GM18873 (cell line): ENCODE measurements around the gene TCEANC.
"Not testable (repeated sequence)": the region's sequence is repeated elsewhere in the genome, so short reads cannot be mapped to it uniquely, and the experiment has no call there.

Experiments used
- ATAC-seq: cut with Tn5 transposase; IDR thresholded peaks from one replicate; pipeline ENCODE4 v1.9.1; 2021; ENCODE audit warnings: mild to moderate bottlenecking, moderate library complexity, moderate number of reproducible peaks; ENCODE audit not compliant: unreplicated experiment, low FRiP score

Gene TCEANC, protein sequence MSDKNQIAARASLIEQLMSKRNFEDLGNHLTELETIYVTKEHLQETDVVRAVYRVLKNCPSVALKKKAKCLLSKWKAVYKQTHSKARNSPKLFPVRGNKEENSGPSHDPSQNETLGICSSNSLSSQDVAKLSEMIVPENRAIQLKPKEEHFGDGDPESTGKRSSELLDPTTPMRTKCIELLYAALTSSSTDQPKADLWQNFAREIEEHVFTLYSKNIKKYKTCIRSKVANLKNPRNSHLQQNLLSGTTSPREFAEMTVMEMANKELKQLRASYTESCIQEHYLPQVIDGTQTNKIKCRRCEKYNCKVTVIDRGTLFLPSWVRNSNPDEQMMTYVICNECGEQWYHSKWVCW

DNA sequence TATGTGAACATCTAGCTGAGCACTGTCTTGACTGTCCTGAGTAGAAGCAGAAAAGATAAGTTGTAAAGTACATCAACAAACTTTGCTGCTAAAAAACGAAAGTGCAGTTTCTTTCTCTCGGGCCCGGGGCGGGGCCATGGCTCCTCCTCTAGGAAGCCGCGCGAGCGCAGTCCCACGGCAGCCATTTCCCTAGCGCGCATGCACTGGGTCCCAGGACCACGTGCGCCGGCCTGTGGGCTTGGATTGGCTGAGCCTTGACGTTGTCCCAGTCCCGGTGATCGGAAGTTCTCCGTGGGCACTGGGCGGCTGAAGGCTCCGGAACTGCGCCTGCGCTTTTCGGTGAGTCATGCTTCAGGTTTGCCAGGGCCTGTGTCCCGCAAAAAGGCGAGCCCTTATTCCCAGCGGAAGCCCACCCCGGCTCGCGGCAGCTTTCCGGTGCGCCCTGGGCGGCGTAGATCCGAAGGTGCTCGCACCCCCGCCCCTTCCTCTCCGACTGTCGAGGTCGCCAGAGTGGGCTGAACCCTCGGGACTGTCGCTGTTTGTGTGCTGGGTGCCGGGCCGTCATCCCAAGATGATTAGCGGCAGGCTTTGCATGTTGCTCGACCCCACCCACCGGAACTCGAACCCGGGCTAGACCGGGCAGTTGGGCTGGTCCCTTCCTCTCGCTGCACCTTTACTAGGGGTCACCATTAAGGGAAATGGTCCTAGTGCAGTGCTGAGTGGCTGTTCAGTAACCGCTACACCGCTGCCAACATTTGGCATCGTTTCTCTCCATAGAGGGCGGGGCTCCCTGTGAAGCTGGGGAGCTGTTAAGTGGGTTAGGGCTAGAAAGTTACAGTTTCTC, at the start of gene TCEANC:
Gene TCEANC, plus strand, starts transcription at position 292 of the 844 bp plus-strand sequence. CDS start 9,368 bp downstream, outside the sequence.
- ATAC-seq: peak; percentile 97

DNA sequence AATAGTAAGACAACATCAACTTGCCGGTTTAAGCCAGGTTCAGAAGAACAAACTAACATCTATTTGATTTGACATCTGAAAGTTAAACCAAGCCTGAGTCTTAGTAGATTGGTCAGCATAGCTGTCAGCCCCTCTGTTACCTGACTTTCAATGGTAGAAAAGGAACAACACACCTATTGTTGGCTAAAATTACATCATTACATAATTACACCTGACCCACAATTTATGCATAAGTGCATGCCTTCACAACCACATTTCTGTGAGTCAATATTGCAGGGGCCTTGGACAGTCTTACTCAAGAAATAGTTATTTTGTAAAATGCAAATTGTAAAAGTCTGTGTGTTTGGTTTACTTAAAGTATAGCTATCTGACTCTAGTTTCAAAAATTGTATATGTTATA, 47.3 kb upstream of the TCEANC start:
- ATAC-seq: no peak

DNA sequence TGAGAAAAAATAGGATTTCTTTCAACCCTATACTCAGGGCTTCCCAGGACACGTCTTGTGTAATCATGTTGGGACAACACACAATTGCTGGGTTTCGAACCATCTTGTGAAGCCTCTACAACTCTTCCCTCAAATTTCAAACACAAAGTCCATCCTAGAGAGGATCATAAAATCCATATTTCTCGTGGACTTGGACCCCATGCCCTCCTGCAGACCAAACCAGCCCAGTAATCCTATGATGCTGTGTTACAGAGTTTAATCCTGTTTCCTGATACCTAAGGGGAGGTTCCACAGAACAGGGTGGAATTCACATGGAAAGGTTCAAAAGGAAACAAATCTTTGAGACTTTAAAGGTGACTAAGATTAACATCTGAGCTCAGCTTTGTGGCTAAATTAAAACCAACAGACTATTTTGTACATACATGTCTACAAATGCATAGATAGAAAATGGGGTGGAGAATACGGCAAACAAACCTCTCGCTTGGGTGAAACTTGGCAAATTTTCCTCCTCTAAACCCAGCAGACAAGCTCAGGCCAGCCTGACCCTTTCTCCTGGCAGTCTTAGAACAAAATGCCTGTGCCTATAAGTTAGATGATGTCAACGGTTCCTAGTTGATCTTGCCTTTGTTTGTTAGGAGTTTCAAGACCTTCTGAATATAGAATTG, 45.5 kb upstream of the TCEANC start:
- ATAC-seq: no peak

DNA sequence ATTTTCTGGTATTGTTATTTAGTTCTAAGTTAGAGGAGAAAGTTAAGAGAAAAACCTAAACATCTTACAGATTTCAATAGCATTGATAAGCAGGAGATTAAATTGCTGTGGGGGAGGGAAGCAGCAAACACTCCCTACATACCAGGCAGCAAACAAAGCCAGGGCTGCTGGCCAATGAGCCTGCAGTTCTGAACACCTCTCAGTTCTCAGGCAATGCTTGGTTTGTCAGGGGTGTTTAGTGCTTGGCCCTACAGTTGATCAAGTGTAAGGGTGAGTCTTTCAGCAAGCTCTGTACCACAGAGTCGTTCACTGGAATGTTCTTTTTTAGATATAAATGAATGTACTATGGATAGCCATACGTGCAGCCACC, 45.0 kb upstream of the TCEANC start:
- ATAC-seq: no peak

DNA sequence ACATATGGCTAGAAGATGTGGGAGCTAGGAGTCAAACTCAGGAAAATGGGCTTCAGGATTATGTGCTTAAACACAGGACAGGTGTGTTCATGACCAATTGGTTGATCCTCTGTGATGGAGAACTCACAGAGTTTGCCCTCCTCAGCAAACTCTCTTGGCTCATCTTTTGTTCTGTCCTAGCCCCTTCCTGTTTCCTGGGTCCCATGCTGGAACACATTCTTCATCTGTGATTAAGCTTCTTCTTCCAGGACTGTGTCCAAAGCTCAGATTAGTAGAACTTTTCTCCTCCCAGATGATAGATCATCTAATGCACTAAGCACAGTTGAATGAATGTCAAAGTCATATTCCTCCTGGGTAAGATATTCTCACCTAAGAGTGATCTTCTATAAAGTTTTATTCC, 38.8 kb upstream of the TCEANC start:
- ATAC-seq: no peak

DNA sequence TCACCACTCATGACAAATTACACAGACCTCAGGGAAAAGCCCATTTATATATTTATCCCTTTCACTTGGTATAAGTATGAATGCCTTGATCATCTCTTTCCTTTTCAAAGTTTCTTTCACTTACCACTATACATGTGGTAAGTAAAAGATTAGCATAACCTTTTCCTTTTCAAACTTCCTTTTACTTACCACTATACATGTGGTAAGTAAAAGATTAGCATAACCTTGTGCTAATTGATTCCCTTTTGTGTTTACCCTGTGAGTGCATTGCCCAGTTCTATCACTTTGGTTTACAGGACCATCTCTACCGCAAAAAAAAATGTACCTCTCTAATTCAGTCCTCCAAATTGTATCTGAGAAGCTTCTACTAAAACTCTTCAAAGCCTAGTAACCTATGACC, 32.7 kb upstream of the TCEANC start:
- ATAC-seq: peak; percentile 53

DNA sequence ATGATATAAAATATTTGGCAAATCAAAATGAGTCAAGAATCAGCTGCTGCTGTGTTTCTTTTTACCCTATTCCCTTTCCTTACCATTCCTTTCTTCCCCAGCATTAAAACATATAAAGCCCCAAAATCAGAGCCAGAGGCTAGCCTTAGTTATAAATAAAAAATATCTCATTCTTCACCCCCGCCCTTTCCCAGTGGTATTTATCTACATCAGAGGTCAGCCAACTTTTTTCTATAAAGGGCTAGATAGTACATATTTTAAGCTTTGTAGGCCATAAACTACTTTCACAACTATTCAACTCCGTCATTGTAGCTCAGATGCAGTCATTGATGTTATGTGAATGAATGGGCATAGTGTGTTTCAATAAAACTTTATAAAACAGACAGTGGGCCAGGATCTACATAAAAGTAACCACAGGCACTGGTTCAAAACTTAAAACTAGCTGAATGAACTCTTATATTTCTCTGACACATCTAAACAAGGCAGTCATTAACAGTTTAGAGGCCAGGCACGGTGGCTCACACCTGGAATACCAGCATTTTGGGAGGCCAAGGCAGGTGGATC, 30.5 kb upstream of the TCEANC start:
- ATAC-seq: no peak

DNA sequence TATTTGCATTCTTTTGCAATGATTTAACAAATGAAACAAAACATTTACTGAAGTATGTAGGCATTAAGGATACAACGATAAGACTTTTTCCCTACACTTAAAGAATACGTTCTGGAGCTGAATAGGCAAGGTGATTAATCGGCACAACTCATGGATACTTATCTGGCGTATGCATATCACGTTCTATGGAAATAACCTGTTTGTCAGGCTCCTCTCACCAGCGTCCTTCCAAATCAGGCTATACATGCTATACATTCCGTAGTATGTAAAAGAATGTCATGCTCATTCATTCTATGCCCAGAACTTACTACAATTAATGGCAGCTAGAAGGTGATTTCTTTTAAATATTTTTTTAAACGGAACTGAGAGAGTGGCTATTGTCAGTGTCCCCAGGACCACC, 25.6 kb upstream of the TCEANC start:
- ATAC-seq: no peak

DNA sequence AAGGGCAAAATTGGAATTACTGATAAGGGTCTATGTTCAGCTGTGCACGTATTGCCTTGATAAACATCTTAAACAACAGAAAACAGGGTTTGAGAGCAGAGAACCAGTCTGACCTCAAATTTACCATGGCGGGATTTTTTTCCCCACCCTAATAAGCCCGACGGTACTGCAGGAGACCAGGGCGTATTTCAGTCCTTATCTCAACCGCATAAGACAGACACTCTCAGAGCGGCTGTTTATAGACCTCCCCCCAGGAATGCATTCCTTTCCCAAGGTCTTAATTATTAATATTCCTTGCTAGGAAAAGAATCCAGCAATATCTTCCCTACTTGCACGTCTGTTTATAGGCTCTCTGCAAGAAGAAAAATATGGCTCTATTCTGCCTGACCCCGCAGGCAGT, 15.7 kb upstream of the TCEANC start:
- not testable (repeated sequence) for ATAC-seq

DNA sequence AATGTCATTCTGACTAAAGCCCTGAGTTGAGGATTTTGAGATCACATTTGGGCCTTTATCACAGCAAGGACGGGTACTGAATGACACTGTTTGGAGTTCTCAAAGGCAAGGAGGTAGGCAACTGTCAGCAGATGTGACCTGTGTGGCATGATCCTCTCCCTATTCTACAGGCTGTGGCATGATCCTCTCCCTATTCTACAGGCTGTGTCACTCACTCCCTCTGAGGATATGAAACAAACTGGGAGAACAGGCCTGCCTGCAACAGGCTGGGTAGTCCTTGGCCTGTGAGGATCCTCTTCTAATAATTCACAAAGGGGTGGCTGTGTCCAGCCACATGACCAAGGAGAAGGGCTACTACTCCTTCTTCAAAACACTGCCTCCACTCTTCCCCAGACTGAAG, 14.9 kb upstream of the TCEANC start:
- ATAC-seq: no peak

DNA sequence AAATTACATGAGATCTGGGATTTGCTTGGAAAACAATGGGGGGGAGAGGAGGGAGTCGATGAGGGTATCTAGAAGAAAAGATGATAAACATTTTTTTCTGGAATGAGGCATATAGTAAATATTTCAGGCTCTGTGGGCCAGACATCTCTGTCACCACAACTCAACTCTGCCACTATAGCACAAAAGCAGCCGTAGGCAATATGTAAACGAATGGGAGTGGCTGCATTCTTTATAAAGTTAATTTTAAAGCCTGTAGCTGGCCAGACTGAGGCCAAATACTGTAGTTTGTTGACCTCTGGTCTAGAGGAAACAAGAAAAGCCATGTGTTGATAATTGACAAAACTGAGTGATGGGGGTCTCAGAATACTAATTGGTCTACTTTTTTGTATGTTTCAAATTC, 14.1 kb upstream of the TCEANC start:
- ATAC-seq: no peak

DNA sequence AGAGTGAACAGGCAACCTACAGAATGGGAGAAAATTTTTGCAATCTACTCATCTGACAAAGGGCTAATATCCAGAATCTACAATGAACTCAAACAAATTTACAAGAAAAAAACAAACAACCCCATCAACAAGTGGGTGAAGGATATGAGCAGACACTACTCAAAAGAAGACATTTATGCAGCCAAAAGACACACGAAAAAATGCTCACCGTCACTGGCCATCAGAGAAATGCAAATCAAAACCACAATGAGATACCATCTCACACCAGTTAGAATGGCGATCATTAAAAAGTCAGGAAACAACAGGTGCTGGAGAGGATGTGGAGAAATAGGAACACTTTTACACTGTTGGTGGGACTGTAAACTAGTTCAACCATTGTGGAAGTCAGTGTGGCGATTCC, 11.3 kb upstream of the TCEANC start:
- ATAC-seq: not testable (repeated sequence)

DNA sequence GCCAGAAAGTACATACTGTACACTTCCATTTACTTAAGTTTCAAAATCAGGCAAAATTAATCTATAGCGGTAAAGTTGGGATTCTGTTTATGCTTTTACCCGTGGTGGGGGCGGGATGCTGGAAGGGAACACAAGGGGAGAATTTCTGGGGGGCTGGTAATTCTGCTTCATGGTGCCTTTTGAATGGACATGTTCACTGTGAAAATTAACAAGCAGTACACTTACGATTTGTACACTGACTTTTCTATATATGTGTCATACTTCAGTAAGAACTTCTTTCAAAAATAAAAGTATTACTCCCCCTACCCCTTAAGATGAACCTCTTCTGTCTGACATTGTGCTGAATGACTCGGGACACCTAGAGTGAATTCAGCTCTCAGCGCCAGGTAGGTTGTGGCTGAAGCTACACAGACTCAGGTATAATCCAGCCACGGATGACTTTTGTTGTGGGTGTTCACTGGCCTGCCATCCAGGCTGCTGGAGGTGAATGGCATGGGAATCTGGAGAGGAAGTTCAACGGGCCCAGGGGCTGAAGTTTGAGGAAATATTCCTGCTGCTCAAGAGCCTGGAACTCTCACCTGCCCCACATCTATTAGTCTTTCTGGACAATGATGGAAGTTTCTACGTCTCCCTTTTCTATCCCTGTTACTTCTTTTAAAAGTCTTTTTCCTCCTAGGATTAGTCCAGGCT, 7.3 kb upstream of the TCEANC start:
- ATAC-seq: no peak

DNA sequence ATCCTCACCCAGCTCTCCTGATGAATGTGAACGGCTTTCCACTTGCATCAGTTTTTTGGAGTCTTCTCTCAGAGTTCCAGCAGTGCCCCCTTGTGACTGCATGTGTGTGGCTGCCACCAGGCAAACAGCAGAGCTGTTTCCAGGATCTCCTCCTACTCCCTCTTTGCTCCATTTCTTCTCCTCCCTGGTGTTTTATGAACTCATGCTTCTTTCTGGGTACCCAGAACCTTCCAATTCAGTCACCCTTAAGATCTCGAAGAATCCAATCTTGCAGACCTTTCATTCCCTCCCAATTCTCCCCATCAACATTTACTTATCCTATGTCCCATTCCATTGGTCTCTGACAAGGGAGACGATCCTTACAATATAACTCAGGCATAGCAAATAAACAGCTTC, 6.8 kb upstream of the TCEANC start:
- ATAC-seq: no peak

DNA sequence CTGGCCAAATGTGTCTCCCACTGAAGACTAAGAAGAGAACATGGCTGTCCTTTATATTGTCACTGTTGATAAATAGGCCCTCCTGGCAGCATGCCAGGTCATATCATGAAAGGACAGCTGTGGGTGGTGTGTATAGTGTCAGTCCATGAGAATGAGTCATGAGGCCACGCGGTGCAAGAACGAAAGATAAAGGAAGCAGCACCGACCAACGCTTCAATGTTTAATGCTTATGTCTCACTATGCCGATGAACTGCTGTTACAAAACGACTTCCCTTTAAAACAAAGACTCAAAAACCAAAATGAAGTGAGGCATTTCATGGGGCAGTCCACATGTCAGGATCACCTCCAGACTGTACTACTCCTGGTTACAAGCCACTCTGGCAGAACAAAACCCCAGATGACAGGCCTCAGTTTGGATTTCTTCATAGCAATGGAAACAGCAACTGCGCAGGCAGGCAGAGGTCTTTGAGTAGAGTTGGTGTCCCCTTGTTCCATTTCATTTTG, 5.2 kb upstream of the TCEANC start:
- no peak for ATAC-seq

DNA sequence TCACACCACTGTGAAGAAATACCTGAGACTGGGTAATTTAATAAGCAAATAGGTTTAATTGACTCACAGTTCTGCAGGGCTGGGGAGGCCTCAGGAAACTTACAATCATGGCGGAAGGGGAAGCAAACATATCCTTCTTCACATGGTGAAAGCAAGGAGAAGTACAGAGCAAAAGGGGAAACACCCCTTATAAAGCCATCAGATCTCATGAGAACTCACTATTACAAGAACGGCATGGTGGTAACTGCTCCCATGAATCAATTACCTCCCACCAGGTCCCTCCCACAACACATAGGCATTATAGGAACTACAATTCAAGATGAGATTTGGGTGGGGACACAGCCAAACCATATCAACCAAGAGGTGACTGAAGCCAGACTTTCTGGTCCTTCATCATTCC, 4.6 kb upstream of the TCEANC start:
- ATAC-seq: not testable (repeated sequence)

DNA sequence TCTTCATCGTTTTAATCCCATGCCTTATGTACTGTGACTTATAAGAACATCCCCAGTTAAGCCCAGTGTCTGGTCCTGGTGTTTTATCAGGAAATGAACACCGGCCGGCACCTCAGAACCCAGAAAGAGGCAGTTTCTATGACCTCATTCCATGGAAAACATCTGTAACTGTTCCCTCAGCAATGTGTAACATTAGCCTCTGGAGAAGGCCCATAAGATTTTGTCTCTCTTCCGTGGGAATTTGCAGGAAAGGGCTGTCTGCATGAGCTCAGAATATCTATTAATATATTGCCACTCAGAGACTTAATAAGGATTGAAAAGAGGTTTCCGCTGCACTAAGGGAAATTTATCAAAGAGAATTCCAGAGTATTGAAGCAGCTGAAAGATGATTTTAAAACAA, 3.1 kb upstream of the TCEANC start:
- ATAC-seq: no peak

DNA sequence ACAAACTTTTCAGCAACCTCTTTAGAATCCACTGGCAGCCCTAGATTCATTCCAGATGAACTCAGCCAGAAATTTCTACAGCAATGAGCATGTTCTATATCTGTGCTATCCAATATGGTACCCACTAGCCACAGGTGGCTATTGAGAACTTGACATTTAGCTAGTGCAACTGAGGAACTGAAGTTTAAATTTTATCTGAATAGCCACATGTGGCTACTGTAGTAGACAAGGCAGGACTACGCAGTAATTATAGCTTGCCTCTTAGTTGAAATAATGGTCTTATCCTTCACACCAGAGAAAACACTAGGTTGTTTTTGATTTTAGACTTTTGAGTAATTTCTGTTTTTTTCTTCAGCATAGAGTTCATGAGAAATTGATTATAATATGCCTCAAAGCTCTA, 2.6 kb upstream of the TCEANC start:
- no peak for ATAC-seq

DNA sequence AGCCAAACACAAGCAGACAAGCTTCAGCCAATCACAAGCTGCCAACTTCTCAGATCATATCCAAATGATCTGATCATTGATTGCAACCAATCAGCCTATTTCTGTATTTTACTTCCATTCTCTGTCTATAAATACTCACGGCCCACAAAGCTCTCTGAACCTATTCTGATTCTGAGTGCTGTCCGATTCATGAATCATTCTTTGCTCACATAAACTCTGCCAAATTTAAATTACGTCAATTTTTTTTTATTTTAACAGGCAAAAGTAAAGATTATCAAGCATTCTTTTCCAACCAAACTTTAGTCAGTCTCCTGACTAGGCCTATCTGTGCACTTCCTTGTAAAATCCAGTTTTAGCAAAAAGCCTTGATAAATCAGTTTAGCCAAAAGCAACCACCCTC, 1.8 kb upstream of the TCEANC start:
- no peak for ATAC-seq

DNA sequence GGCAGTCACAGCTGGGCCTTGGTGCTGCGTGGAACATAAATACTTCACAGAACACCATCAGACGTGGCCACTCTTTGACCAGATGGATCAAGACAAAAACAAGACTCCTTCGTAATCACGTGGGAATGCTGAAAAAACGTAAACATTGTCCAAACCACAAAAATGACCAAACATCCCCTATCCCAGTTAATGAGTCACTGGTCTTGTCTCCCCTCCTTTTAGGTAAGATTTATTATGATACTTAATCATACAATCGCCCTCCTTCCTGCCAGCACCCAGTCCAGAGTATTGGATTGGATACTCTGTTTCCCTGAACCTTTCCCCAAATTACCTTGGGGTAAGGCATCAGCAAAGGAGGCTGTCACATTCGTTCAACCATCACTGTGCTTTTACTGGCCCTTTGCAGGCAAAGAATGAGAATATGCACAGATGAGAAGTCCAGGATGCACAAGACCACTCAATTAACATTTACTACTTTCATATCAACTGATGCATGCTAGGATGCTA, 601 bp upstream of the TCEANC start:
- ATAC-seq: no peak
